Upper lobe of left lung (tissue), 4 donors: ENCODE data around the gene PHKB.

Source experiments
- CTCF ChIP-seq, 6 experiments: fragments of 450-650 bp in 4 of 6; fragments of 200-600 bp in 2 of 6; sonication (generic) in 2 of 6; IDR thresholded peaks; one replicate each; pipeline ENCODE4 v1.5.1; 2016 to 2019; ENCODE audit warnings: antibody characterized with exemption in 6 of 6
- EP300 ChIP-seq, 4 donors: sonication (generic); formaldehyde crosslinking; IDR thresholded peaks; one replicate each; pipeline ENCODE4 v1.5.1; 2017; ENCODE audit warnings: antibody characterized with exemption in 4 of 4, control low read depth in 2 of 4

GRCh38 chr16:47622451-47623176, 161.5 kb downstream of the PHKB start:
- TF ChIP-seq EP300 (IDR thresholded peaks at IDR 0.05) (no peak), CTCF (IDR thresholded peaks at IDR 0.05) (no peak)
